Activated CD8-positive, alpha-beta memory T cell treated with anti-CD3 and anti-CD28 coated beads for 36 hours (primary cell): ENCODE data around the gene PFKP. TPM values are rescaled to one million over a fixed set of nuclear protein-coding genes. Genes with fewer than 3 reads are reported as not detected.

Experiments used
- CTCF ChIA-PET: fragments of 350-600 bp; sonication (Branson Sonifier 250); formaldehyde crosslinking; loops from one replicate; lab custom pipeline; 2021; ENCODE audit warnings: antibody characterized with exemption; lab: Charles Lee
- POLR2A ChIA-PET: fragments of 350-600 bp; sonication (Branson Sonifier 250); formaldehyde crosslinking; loops from one replicate; lab custom pipeline; 2021; ENCODE audit warnings: antibody characterized with exemption; lab: Charles Lee
- total RNA-seq, 2 experiments: library from RNA; stranded (reverse); gene quantifications; one replicate each; pipeline ENCODE4 v1.2.3, GENCODE V29; 2021

PFKP gene
- total RNA-seq, 2 experiments from 2014 or later: 277 to 287 TPM

GRCh38 chr10:3066317-3067117 is 831 bp upstream of the PFKP start:
- ChIA-PET POLR2A (interaction anchor here (2.0 kb wide), 1 partner anchor 25 kb away, joined by 4 read pairs; no protein-coding TSS in a partner anchor), CTCF (no interaction called here)

- ChIA-PET CTCF (no interaction called here), POLR2A (interaction anchor here (0.6 to 1.5 kb wide), 4 partner anchors 10 to 105 kb away, joined by 3 to 7 read pairs (median 3); partner anchors contain the start of gene PITRM1)
These were observed 471 bp downstream of the PFKP start for GRCh38 chr10:3067859-3068179.

DNA sequence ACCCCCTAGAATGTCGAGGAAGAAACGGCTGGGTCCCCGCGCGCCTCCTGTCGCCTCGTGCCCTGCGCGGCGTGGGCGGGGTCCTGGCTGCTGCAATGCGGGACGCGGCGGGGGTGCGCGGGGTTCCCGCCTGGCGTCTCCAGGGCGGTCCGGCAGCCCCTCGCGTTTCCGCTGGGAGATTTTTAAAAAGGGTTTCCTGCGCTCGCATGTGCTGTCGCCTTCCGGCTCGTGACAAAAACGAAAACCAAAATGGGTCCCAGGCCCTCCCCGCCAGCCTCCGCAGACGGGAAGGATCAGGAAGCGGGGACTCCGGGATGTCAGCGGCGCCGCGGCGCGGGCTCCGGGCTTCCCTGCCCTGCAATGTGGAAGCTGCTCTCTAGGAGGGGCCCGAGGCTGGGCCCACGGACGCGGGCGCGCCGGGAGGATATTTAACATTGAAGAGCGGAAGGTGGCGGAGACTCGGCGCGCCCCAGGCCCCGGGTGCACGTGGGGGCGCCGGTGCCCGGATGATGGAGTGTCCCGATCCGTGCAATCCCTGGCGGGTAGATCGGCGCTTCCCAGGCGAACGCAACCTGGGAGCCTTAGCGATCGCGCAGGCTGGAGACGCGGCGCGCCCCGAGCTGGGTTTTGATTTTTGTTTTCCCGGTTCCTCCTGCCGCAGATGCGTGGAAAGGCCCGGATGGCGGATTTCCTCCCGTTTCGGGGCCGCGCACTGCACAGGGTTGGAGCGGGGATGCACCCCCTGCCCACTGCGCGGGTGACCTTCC is 1.0 kb downstream of the PFKP start:
- ChIA-PET POLR2A (interaction anchor here (0.6 to 1.5 kb wide), 5 partner anchors 9 to 104 kb away, joined by 3 to 7 read pairs (median 3); partner anchors contain the start of gene PITRM1), CTCF (interaction anchor here (1.1 kb wide), 1 partner anchor 27 kb away, joined by 3 read pairs; no protein-coding TSS in a partner anchor)

- ChIA-PET POLR2A (interaction anchor here (0.6 to 3.3 kb wide), 5 partner anchors 15 to 103 kb away, joined by 3 to 17 read pairs (median 7); partner anchors contain the start of gene PITRM1), CTCF (interaction anchor here (0.8 to 1.1 kb wide), 2 partner anchors 22 to 26 kb away, joined by 3 to 4 read pairs; no protein-coding TSS in a partner anchor)
These were observed 1.8 kb downstream of the PFKP start for GRCh38 chr10:3068968-3069737.

DNA sequence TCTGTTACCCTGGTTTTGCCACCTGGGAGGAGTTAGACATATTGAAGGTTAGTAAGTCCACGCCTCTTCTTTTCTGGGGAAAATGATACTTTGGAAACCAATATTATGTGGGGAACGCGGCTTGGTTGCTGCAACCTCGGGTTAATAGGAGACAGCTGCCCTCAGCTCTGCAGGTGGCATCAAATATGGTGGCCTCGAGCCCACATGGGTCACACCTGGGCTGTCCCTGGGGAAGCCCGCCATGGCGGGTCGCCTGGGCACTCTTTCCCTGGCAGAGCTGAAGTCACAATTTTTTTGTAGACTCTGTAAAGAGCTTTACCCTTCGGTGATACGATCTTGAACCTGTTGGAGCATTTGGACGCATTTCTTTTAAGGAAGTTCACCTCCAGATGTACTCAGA is 2.5 kb downstream of the PFKP start:
- POLR2A ChIA-PET: interaction anchor here (0.6 to 3.3 kb wide), 3 partner anchors 15 to 25 kb away, joined by 3 to 17 read pairs (median 8); no protein-coding TSS in a partner anchor

GRCh38 chr10:3071405-3072198 is 4.3 kb downstream of the PFKP start:
- ChIA-PET CTCF (interaction anchor here (0.6 to 1.7 kb wide), 3 partner anchors 19 to 1001 kb away, joined by 3 to 7 read pairs (median 6); no protein-coding TSS in a partner anchor), POLR2A (interaction anchor here (0.6 to 3.3 kb wide), 3 partner anchors 13 to 24 kb away, joined by 3 to 17 read pairs (median 5); no protein-coding TSS in a partner anchor)

More for the DNA sequence above, 2.5 kb downstream of the PFKP start:
- CTCF ChIA-PET: interaction anchor here (0.8 kb wide), 1 partner anchor 22 kb away, joined by 4 read pairs; no protein-coding TSS in a partner anchor

DNA sequence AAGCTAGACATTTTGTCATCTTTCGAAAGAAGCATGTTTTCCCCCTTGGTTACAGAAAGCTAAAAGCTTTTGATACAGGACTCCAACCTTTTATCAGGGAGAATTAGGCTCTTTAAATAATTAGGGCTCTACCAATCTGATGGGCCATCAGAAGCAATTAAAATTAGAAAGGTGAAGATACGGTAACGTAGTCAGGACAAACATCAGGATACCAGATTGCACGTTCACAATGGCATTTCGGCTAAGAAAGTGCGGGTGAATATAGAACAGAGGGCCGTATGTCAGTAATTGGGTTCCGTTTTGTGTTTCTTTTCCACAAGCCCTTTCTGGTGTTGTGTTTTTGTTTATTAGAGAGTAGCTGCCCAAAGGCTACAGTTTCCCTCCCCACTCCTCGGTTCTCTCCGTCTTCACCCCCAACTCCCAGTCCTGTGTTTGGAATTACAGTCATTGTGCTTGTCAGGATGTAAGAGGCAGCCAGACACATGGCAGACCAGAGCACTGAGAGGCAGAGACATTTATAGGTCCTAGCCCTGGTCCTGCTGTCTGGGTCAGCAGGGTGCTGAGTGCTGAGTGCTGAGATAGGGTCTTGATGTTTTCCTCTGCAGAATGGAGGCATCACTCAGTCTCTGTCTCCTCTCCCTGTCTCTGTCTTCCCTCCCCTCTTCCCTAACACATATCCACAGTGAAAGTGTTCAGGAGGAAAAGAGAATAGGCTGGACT is 5.5 kb downstream of the PFKP start:
- CTCF ChIA-PET: no interaction called here
- POLR2A ChIA-PET: no interaction called here

- ChIA-PET CTCF (no interaction called here), POLR2A (interaction anchor here (0.5 to 0.7 kb wide), 2 partner anchors 15 to 18 kb away, joined by 3 to 11 read pairs; no protein-coding TSS in a partner anchor)
These were observed 6.9 kb downstream of the PFKP start for GRCh38 chr10:3074145-3074665.

GRCh38 chr10:3074985-3075600 is 7.7 kb downstream of the PFKP start:
- CTCF ChIA-PET: interaction anchor here (0.6 kb wide), 1 partner anchor 1299 kb away, joined by 4 read pairs; no protein-coding TSS in a partner anchor

GRCh38 chr10:3076138-3076537 is 8.8 kb downstream of the PFKP start:
- ChIA-PET POLR2A (no interaction called here), CTCF (no interaction called here)

More at GRCh38 chr10:3074985-3075600, 7.7 kb downstream of the PFKP start:
- POLR2A ChIA-PET: interaction anchor here (0.5 to 0.7 kb wide), 2 partner anchors 14 to 26 kb away, joined by 3 to 11 read pairs; no protein-coding TSS in a partner anchor

DNA sequence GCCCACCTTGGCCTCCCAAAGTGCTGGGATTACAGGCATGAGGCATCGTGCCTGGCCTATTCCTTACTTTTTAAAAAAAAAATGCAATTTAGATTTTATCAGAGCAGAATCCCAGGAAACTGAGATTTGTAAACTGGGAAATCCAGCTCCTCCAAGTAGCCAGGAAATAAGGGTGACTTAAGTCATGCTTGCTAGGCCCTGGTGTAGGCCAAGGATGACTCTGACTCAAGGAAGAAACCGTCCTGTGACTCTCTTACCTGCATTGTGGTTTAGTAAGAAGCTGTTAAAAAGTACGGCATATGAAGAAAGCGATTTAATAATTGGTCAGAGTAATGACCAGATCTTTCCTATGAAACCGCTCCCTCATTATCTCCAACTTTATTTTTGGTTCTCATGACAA is 10.2 kb downstream of the PFKP start:
- POLR2A ChIA-PET: interaction anchor here (1.3 kb wide), 1 partner anchor 10 kb away, joined by 3 read pairs; no protein-coding TSS in a partner anchor

GRCh38 chr10:3077940-3078630 is 10.7 kb downstream of the PFKP start:
- ChIA-PET POLR2A (interaction anchor here (1.3 kb wide), 1 partner anchor 10 kb away, joined by 3 read pairs; no protein-coding TSS in a partner anchor), CTCF (no interaction called here)

More for the DNA sequence above, 10.2 kb downstream of the PFKP start:
- CTCF ChIA-PET: no interaction called here

GRCh38 chr10:3081383-3081981 is 14.1 kb downstream of the PFKP start:
- ChIA-PET CTCF (interaction anchor here (0.9 kb wide), 1 partner anchor 15 kb away, joined by 3 read pairs; no protein-coding TSS in a partner anchor), POLR2A (interaction anchor here (0.9 kb wide), 1 partner anchor 11 kb away, joined by 3 read pairs; no protein-coding TSS in a partner anchor)

- CTCF ChIA-PET: no interaction called here
- POLR2A ChIA-PET: no interaction called here
These were observed 14.9 kb downstream of the PFKP start for GRCh38 chr10:3082290-3082689.
